Stimulated activated CD4-positive, alpha-beta T cell treated with anti-CD3 and anti-CD28 coated beads, Interleukin-12 subunit alpha, Interleukin-12 subunit beta, amount 100 ng/mL, for 24 hours (primary cell): ENCODE results near the gene WWOX.
"Not testable (repeated sequence)": the region's sequence is repeated elsewhere in the genome, so short reads cannot be mapped to it uniquely, and the experiment has no call there.

ENCODE experiments used
- DNase-seq, 2 experiments: peaks; one replicate each; pipeline ENCODE4 v3.0.0-alpha.2; 2020; ENCODE audit warnings: low read depth in 2 of 2

WWOX gene

DNA sequence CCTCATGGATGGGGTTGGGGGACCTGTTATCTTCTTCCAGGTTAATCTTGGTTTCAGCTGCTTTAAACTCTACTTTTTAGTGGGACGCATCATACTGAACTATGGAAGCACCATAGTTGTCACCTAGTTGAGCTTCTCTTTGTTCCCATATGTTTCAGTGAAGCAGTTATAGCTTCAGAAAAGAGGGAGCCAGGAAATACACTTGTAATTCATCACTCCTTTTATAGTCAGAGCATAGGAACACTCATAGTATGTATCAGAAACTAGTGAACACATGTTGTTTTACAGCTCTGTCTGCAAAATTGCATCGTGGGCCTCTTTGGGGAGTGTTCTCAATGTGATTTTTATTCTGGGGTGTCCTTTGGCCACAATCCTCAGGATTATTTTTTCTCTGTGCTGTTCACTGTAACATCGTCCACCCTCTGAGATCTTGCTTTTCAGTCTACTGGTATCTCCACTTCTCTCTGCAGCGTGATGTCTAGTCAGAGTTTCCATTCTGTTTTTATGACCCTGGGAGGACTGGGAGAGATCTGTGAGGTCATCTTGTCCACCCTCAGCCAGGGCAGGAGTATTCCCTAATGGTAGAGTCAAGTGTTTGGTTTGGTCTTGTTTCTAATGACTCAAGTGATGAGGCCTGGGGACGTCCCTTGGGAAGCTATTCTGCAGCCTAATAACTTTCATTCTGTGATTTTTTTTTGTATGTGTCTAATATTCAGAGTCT lies 585.4 kb downstream of the WWOX start:
- DNase-seq: no peak

DNA sequence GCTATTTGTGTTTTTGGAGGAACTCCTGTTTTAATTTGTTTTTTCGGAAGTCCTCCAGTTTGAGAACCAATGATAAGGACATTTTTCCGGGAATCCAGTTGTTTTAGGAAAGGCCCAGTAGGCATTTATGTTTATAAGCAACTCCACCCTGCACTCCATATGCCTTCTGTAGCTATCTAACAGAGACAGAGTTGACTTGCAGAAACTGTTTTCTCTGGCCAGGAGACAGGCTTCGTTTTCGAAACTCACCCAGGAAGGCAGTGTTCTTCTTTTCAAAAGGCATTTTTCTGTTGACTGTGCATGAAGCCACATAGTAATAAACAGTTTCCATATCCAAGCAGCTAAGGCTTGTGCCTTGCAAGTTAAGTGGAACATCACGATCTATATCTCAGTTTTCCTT lies 587.1 kb downstream of the WWOX start:
- DNase-seq: no peak

DNA sequence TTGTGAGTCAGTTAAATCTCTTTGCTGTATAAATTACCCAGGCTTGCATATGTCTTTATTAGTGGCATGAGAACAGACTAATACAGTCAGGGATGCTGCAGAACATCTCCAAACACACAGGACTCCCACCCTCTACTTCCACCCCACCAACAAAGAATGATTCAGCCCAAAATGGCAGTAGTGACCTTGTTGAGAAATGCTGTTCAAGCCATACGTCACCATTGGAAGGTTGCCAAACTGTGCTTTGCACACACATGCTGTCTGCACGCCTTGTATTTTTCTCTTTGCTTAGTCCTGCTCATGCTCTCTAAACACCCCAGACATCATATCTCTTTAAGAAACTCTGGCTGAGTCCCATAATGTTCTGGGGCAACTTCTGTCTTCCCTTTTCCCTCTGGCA lies 589.6 kb downstream of the WWOX start:
- DNase-seq: no peak

DNA sequence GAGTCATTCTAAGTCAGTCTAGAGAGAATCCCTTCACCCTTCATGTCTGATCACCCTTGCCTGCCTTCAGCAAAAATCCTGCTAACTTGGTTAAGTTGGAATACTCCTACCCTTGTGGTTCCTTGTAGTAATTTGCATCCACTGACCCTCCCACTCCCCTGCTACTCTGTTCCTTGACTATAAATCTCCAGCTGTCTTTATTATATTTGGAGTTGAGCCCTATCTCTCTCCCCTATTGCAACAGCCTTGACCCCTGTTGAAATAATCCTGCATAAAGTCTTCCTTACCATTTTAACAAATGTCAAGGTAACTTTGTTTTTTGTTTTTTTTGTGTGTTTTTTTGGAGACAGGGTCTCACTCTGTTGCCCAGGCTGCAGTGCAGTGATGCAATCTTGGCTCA lies 590.1 kb downstream of the WWOX start:
- DNase-seq: no peak

DNA sequence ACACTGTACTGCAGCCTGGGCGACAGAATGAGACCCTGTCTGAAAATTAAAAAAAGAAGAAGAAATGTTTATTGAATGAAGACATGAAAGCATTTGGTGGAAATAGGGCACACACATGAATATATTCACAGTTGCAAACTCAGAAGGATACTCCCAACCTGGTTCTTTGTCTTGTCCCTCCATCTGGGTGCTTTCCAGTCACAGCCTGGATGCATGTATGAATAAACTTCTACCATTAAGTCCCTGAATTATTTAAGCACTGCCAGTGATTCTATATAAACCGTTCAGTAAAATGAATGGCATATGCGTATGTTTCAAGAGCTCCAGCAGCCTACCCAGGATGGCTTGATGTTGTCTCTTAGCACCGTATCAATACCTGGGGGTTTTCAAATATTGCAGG lies 591.1 kb downstream of the WWOX start:
- DNase-seq: no peak

DNA sequence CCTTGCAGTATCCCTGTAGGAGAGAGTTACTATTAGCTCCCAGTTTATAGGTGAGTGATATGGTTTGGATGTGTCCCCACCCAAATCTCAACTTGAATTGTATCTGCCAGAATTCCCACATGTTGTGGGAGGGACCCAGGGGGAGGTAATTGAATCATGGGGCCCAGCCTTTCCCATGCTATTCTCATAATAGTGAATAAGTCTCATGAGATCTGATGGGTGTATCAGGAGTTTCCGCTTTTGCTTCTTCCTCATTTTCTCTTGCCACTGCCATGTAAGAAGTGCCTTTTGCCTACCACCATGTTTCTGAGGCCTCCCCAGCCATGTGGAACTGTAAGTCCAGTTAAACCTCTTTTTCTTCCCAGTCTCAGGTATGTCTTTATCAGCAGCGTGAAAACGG lies 592.3 kb downstream of the WWOX start:
- DNase-seq: not testable (repeated sequence)

DNA sequence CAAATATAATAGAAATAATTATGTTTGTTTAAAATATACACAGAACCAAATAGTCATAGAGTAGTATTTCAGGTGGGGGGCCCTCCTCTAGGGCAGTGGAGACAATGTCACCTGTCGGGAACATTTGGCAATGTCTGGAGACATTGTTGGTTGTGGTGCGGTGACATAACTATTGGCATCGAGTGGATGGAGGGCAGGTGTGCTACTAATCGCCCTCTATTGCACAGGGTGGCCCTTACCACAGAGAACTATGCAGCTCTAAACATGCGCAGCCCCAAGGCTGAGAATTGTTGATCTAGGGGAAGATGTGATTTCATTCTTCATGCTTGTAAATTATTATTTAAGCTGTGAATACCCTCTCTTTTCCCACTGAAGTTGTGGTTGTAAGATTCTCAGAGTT lies 594.0 kb downstream of the WWOX start:
- DNase-seq: no peak

DNA sequence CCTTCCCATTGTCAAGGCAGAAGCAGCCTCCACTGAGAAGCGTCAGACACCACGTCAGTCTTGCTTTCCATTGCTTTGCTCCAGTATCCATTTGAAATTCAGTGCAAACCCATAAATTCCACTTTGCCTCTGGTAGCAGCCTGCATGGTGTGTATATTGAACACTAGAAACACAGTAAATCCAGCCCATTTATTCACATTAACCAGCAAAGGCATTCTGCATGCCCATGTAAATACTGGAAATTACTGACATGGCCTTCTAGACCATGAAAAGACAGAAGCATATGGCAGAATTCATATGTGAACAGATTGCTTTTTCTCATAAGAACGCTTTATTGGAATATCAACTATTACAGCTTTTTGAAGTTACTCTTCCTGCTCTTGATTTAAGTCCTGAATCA lies 595.0 kb downstream of the WWOX start:
- no peak for DNase-seq

DNA sequence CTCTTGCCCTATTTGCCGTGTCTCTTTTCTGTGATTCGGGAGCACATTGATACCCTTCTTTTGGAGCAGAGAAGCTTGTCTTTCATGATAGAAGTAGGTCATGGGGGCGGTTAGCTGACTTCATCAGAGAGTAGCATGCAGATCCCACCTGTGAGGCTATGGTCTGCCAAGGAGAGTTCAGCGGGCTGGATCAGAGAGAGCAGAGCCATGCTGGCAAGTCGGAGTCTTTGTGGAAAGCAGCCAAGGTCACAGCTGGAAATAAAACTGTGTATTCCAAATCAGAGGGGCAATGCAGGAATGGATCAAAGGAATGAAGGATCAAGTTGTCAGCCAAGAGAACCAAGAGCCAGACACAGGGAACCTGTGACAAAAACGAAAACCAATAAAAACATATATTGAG lies 595.9 kb downstream of the WWOX start:
- no peak for DNase-seq

DNA sequence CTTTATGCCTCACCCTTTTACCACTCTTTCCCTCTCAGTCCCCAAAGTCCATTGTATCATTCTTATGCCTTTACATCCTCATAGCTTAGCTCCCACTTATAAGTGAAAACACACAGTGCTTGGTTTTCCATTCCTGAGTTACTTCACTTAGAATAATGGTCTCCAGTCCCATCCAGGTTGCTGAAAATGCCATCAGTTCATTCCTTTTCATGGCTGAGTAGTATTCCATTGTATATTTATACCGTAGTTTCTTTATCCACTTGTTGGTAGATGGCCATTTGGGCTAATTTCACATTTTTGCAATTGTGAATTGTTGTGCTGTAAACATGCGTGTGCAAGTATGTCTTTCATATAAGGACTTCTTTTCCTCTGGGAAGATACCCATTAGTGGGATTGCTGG lies 597.3 kb downstream of the WWOX start:
- DNase-seq: no peak

DNA sequence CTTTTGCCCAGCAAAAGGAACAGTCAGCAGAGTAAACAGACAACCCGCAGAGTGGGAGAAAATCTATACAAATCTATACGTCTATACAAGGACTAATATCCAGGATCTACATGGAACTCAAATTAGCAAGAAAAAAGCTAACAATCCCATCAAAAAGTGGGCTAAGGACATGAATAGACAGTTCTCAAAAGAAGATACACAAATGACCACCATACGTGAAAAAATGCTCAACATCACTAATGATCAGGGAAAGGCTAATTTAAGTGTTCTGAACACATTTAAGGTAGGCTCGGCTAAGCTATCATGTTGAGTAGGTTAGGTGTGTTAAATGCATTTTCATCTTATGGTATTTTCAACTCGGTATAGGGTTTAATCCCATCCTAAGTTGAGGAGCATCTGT lies 598.0 kb downstream of the WWOX start:
- no peak for DNase-seq

DNA sequence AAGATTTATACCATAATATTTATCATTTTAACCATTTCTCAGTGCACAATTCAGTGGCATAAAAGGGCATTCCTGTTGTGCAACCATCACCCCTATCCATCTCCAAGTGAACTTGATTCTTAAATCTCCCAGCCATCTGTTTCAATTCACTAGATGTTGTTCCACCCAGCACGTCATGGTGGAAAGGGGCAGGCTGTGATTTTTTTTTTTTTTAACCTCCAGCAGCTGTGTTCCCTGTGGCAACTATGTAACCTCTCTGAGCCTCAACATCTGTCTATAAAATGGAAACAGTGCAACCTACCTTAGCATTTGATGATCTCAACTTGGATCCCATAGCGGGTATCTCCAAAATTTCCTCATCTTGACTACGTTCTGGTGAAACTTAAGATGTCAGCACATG lies 604.5 kb downstream of the WWOX start:
- no peak for DNase-seq

DNA sequence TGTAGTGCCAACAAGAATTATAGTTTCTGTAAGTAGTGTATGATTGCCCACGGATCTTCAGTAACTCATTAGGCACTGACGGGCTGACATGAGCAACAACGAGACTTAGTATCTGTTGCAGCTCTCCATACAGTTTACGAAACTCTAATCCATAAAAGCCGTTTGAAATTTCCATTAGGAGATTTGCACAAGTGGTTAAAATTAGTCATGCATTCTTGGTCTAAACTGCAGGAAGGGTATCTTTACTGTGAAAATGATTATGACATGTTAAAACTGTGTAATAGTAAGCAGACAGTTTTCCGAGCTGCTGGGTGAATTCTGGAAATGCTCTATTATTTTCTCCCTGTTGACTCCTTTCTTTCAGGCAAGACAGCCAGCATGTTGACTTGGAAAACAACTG lies 605.0 kb downstream of the WWOX start:
- no peak for DNase-seq

DNA sequence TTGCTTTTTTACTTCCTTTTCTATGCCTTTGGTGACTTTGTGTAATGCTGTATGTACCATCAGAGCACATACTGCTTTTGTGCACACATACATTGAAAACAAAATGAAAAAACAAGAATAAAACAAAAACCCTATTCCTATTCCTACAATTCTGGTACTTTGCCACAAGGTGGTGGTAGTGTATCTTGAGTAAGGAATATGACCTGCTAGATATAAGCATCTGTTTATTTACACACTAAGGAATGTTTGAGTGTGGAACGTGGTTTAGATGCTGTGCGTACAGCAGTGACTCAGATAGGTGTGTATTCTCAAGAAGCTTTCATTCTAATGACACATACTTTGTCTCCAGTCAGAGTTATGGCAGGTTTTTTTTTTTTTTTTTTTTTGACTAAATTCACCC lies 606.2 kb downstream of the WWOX start:
- DNase-seq: no peak

DNA sequence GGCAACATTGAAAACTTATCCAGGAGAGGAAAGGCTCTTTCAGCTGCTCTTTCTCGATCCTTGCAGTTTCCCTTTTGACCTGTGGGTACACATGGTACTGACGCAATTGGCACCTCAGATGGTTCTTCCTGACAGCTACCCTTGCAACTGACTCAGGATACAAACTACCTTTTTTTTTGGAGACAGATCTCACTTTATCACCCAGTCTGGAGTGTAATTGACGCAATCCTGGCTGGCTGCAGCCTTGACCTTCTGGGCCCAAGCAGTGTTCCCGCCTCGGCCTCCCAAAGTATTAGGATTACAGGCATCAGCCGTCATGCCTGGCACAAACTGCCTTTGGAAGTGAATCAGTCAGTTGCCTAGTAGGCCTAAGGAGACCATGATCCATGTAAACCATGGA lies 607.2 kb downstream of the WWOX start:
- no peak for DNase-seq

DNA sequence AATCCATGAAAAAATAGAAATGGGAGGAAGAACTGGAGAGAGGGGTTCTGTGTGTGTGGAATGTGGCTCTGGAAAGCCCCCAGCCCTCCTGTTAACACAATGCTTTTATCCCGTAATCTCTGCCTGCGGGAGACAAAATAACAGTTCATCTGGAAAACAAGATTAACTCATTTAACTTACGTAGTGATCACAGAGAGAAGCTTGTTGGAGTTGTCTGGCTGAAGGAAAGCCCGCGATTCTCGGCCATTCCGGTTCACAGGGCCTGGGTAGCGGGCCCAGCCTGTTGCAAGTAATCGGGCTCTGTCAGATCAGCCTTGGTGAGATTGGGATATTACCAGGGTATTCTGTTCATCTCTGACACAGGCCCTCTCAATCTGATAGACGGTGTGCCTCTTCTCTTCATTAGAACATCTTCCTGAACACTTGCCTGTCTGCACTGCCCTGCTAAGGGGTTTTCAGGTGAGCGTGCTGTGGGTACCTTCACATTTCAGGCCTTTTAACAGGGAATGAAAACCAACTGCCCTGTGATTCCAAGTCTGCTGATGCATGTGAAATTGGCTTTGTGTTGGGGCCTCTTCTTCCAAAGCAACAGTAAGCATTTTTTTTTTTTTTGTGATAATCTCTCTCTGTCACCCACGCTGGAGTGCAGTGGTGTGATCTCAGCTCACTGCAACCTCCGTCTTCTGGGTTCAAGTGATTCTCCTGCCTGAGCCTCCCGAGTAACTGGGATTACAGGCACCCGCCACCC lies 609.9 kb downstream of the WWOX start:
- DNase-seq: no peak

DNA sequence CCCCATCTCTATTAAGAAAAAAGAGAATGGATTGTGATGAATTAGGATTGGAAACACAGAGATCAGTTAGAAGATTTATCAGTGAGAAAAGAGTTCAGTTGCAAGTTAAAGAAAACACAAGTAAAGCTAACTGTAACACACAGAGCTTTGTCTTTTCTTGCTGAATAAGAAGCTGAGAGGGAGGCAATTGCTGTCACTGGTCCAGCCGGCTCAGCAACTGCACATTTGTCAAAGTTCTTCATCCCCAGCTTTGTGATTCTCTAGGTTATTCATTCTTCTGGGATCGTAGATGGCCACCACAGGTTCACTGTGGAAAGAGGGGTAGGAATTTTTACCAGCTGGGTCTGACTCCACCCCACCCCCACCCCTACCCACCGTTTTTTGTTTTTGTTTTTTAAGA lies 615.7 kb downstream of the WWOX start:
- no peak for DNase-seq

DNA sequence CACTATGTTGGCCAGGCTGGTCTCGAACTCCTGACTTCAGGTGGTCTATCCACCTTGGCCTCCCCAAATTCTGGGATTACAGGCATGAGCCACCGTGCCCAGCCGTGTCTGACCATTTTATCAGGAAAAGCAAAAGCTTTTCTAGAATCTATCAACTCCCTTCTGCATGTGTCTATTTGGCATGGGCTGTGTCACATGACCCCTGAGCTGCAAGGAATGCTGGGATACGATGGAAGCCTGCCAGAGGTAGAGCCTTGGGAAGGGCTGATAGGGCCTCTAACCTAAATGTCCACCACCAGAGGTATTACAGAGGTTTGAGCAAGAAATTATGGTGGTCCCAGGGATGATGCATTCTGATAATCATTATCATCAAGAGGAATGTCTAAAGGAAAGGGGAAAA lies 616.2 kb downstream of the WWOX start:
- no peak for DNase-seq

DNA sequence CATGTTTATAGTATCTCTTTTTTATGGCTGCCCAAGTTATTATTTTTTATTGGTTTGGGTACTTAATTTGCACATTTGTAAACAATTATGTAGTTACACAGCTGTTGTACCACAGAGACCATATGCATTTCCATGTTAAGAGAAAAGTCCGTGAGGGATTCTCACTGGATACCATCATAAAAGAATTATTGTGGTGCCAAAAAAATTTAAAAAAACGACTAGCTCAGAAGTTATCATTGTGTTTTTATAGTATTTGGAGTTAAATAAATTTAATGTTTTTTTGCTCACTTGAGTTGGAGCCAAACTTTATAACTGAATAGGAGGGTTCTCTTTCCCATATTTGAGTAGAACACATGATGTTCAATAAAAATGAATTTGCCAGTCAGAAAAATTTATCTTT lies 618.7 kb downstream of the WWOX start:
- DNase-seq: no peak

DNA sequence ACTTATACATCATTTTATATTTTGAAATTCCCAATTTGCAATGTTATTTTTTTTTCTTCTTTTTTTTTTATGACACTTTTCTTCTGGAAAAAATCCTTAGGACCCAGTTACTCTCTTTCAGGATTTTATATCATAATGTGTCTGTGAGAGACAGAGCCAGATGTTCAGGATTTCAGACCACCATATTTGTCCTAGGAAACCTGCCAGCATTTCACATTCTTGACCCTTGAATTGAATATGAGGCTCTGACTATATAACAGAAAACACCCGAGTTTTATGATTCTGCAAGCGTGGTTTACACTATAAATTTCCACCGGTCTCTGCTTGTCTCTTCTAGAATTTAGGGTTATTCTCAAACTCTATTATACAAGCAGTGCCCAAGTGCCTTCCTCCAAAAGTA lies 621.0 kb downstream of the WWOX start:
- DNase-seq: no peak

DNA sequence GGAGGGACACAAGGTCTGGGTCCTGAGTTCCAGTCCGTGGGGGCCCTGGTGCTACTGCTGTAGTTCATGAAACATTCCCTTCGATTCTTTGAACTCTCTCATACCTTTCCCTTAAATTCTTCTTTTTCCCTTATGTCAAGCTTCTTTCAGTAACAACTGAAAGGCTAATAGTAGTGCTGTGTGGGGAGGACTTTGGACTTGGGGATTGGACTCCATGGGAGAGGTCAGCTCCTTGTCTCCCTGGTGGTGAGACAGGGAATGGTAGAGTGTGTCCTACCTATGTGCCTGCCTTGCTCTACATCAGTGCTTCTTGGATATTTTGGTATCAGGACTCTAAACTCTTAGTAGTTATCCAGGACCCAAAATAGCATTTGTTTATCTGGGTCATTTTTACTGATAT lies 628.1 kb downstream of the WWOX start:
- no peak for DNase-seq

DNA sequence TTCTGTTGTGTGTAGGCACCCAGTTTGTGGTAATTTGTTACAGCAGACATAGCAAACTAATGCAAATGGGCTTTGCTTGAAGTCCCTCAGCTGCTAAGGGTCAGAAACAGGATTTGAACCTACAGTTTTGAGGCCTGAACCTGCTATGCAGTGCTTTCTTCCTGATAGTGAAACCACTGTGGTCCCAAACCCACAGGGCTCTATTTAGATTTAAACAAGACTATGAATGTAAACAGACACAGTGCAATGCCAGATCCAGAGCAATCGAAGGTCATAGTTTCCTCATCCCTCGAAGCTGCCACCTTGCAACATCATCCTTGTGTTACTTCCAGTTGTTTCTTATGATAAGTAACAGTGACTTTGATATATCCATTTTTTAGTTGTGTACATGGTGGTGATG lies 630.2 kb downstream of the WWOX start:
- no peak for DNase-seq

DNA sequence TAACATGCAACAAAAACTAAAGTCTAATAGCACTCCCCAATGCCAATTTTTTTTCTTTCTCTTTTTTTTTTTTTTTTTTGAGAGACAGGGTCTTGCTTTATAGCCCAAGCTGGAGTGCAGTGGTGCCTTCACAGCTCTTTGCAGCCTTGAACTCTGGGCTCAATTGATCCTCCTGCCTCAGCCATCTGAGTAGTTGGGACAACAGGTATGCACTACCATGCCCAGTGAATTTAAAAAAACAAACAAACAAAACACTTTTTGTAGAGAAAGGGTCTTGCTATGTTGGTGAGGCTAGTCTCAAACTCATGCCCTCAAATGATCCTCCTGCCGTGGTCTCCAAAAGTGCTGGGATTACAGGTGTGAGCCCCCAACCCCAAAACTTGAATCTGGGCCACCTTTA lies 632.3 kb downstream of the WWOX start:
- no peak for DNase-seq

DNA sequence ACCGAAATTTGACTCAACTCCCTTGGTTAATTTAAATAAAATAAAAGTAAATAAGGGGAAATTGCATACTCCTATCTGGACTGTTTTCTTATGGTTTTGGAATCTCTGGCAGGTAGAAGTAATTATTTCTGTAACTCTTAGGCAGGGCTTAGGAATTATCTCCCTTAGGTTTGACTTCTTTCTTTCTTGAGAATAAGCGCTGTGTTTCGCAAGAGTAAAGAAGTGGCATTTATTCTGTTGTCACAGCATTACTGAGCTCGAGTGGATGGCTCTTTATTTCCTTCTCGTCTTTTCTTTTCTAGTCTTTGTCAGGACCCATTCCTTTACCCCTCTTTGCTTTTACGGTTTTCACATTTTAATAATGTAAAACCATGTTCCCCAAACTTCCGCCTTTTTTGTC lies 633.2 kb downstream of the WWOX start:
- DNase-seq: no peak
